Neural progenitor cell (in vitro differentiated cells): ENCODE data around the gene RARG. TPM values are rescaled to one million over a fixed set of nuclear protein-coding genes. Genes with fewer than 3 reads are reported as not detected.

Source experiments
- DNase-seq: peaks from one replicate; pipeline ENCODE4 v3.0.0-alpha.2; 2016; ENCODE audit warnings: low spot score
- H2AFZ ChIP-seq: fragments of 200-600 bp; sonication (generic); replicated peaks from 2 replicates; pipeline ENCODE4 v1.6.1; 2016; ENCODE audit warnings: antibody characterized with exemption
- H3F3A ChIP-seq: fragments of 200-600 bp; sonication (generic); 2 replicates; pipeline ENCODE4 v1.6.1; 2016; ENCODE audit warnings: antibody characterized with exemption, low read depth
- H3K27ac ChIP-seq: fragments of 200-600 bp; sonication (generic); 2 replicates; pipeline ENCODE4 v1.5.1; 2016; ENCODE audit warnings: mild to moderate bottlenecking
- H3K27me3 ChIP-seq: fragments of 200-600 bp; sonication (generic); 2 replicates; pipeline ENCODE4 v1.6.1; 2016; ENCODE audit warnings: mild to moderate bottlenecking, moderate library complexity
- H3K36me3 ChIP-seq: fragments of 200-600 bp; sonication (generic); 2 replicates; pipeline ENCODE4 v1.5.1; 2016
- H3K4me1 ChIP-seq: fragments of 200-600 bp; sonication (generic); 2 replicates; pipeline ENCODE4 v1.6.1; 2016; ENCODE audit warnings: mixed run types
- H3K4me2 ChIP-seq: fragments of 200-600 bp; sonication (generic); 2 replicates; pipeline ENCODE4 v1.6.1; 2016
- H3K4me3 ChIP-seq: fragments of 200-600 bp; sonication (generic); 2 replicates; pipeline ENCODE4 v1.5.1; 2016
- H3K79me2 ChIP-seq: fragments of 200-600 bp; sonication (generic); 2 replicates; pipeline ENCODE4 v1.6.1; 2016; ENCODE audit warnings: low read depth
- H3K9ac ChIP-seq: fragments of 200-600 bp; sonication (generic); 2 replicates; pipeline ENCODE4 v1.6.1; 2016
- H3K9me3 ChIP-seq: fragments of 200-600 bp; sonication (generic); 2 replicates; pipeline ENCODE4 v1.5.1; 2016; ENCODE audit warnings: low read depth
- H4K20me1 ChIP-seq: fragments of 200-600 bp; sonication (generic); 2 replicates; pipeline ENCODE4 v1.6.1; 2016; ENCODE audit warnings: low read depth
- H3K27ac Mint-ChIP-seq: 3 replicates; pipeline ENCODE4 v1.8.0; 2021; ENCODE audit warnings: mixed read lengths
- H3K27me3 Mint-ChIP-seq: 2 replicates; pipeline ENCODE4 v1.8.0; 2022; ENCODE audit warnings: low read depth, mild to moderate bottlenecking, inconsistent platforms, moderate library complexity, mixed read lengths; ENCODE audit not compliant: insufficient read depth
- H3K36me3 Mint-ChIP-seq: 3 replicates; pipeline ENCODE4 v1.8.0; 2021; ENCODE audit warnings: mixed read lengths
- H3K4me1 Mint-ChIP-seq: 3 replicates; pipeline ENCODE4 v1.8.0; 2021; ENCODE audit warnings: mixed read lengths
- H3K4me3 Mint-ChIP-seq: 3 replicates; pipeline ENCODE4 v1.8.0; 2021; ENCODE audit warnings: mild to moderate bottlenecking, moderate library complexity, mixed read lengths
- H3K9me3 Mint-ChIP-seq: 3 replicates; pipeline ENCODE4 v1.8.0; 2020; ENCODE audit warnings: mixed read lengths
- EZH2 ChIP-seq: fragments of 200-600 bp; sonication (generic); IDR thresholded peaks from 2 replicates; pipeline ENCODE4 v1.6.1; 2017; ENCODE audit warnings: antibody characterized with exemption, mild to moderate bottlenecking, moderate library complexity
- EZH2phosphoT487 ChIP-seq: fragments of 200-600 bp; sonication (generic); IDR thresholded peaks from 2 replicates; pipeline ENCODE4 v1.6.1; 2017; ENCODE audit warnings: antibody characterized with exemption
- total RNA-seq: library from RNA; depleted of rRNA; stranded (reverse); fragments of >200 nt; gene quantifications from 2 replicates; pipeline ENCODE4 v1.2.3, GENCODE V29; 2015; ENCODE audit warnings: low replicate concordance
- TF ChIP-seq, protein P1 (sequence below): fragments of 200-600 bp; sonication (generic); IDR thresholded peaks from 2 replicates; pipeline ENCODE4 v1.5.1; 2017; ENCODE audit warnings: antibody characterized with exemption, mild to moderate bottlenecking

RARG gene
- total RNA-seq, 1 donor from 2014 or later, result 17.0 TPM

DNA sequence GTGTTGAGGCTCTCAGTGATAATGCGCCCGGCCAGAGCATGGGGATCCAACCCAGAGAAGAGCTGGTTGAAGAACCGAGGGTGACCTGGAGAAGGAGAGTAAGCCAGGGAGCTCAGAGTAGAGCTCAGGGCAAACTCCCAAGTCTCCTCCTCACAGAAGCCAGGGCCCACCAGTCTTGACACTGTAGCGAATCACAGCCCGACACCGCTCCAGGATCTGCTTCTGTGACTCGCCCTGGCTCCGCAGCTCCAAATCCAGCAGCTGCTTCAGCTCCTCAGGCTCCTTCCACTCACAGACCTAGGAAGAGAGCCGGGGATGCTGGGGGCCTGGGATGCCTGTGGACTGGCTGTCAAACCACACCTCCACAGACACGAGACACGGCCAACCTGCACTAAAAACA, 59.7 kb downstream of the RARG start:
- Histone ChIP-seq H4K20me1 (peaks cover 9% of the 10 kb centered on the region), H3K9ac (no peak overlapping the region), H3K4me1 (peaks cover 12% of the 10 kb centered on the region), H3K27ac (no peak overlapping the region), H3K9me3 (no peaks in the 10 kb centered on the region), H3K4me3 (no peak overlapping the region), H3K27me3 (peaks cover 46% of the 10 kb centered on the region), H3F3A (peaks cover 18% of the 10 kb centered on the region), H3K79me2 (no peaks in the 10 kb centered on the region), H3K36me3 (no peaks in the 10 kb centered on the region), H2AFZ (no peak overlapping the region), H3K4me2 (no peak overlapping the region)
- H3K4me3 Mint-ChIP-seq, result no peak overlapping the region
- TF ChIP-seq EZH2 (no peak), EZH2phosphoT487 (no peak)
- H3K27ac Mint-ChIP-seq, result no peak overlapping the region
- peaks cover 4% of the 10 kb centered on the region for H3K36me3 Mint-ChIP-seq
- no peak for DNase-seq
- no peaks in the 10 kb centered on the region for H3K9me3 Mint-ChIP-seq
- H3K27me3 Mint-ChIP-seq, result peaks cover 6% of the 10 kb centered on the region
- H3K4me1 Mint-ChIP-seq, result peaks cover 15% of the 10 kb centered on the region

DNA sequence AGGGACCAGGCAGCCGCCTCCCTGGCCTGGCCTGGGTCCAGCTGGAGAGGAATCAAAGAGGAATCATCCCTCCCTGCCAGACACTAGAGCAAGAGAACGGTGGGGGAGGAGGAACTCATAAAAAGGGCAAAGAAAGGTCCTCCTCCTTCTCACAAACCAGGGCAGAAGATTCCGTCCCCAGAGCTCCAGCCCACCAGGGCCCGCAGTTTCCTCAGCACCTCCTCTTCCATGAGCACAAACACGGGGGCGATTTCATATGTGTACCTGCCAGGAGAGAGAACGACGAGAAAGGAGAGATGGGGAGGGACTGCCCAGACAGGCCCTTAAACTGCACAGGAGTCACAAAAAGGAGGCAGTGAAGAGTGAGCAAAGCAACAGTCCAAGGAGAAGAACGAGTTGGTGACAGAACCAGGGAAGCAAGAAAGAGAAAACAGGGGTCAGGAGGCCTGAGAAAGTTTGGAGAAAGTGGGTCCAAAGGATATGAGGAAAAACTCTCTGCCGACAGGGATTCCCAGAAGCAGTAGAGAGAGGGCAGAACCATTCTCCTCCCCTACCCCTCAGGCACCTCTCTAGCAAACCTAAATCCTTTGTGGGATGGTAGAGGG, 60.2 kb downstream of the RARG start:
- H3K9me3 ChIP-seq, result no peaks in the 10 kb centered on the region
- Mint-ChIP-seq H3K36me3 (peaks cover 4% of the 10 kb centered on the region), H3K4me1 (peaks cover 13% of the 10 kb centered on the region), H3K27ac (no peak overlapping the region), H3K4me3 (no peak overlapping the region), H3K27me3 (peaks cover 6% of the 10 kb centered on the region), H3K9me3 (no peaks in the 10 kb centered on the region)
- H3K27ac ChIP-seq, result no peak overlapping the region
- peaks cover 41% of the 10 kb centered on the region for H3K27me3 ChIP-seq
- no peak overlapping the region for H3K4me2 ChIP-seq
- H3K4me3 ChIP-seq, result no peak overlapping the region
- no peak for TF ChIP-seq EZH2
- TF ChIP-seq EZH2phosphoT487, result no peak
- TF ChIP-seq, protein P1, sequence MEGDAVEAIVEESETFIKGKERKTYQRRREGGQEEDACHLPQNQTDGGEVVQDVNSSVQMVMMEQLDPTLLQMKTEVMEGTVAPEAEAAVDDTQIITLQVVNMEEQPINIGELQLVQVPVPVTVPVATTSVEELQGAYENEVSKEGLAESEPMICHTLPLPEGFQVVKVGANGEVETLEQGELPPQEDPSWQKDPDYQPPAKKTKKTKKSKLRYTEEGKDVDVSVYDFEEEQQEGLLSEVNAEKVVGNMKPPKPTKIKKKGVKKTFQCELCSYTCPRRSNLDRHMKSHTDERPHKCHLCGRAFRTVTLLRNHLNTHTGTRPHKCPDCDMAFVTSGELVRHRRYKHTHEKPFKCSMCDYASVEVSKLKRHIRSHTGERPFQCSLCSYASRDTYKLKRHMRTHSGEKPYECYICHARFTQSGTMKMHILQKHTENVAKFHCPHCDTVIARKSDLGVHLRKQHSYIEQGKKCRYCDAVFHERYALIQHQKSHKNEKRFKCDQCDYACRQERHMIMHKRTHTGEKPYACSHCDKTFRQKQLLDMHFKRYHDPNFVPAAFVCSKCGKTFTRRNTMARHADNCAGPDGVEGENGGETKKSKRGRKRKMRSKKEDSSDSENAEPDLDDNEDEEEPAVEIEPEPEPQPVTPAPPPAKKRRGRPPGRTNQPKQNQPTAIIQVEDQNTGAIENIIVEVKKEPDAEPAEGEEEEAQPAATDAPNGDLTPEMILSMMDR, result no peak
- H3K36me3 ChIP-seq, result no peaks in the 10 kb centered on the region
- H3K79me2 ChIP-seq, result no peaks in the 10 kb centered on the region
- H4K20me1 ChIP-seq, result peaks cover 9% of the 10 kb centered on the region
- no peak overlapping the region for H3K9ac ChIP-seq
- no peak overlapping the region for H2AFZ ChIP-seq
- peaks cover 18% of the 10 kb centered on the region for H3F3A ChIP-seq
- H3K4me1 ChIP-seq, result peaks cover 12% of the 10 kb centered on the region
- no peak for DNase-seq

DNA sequence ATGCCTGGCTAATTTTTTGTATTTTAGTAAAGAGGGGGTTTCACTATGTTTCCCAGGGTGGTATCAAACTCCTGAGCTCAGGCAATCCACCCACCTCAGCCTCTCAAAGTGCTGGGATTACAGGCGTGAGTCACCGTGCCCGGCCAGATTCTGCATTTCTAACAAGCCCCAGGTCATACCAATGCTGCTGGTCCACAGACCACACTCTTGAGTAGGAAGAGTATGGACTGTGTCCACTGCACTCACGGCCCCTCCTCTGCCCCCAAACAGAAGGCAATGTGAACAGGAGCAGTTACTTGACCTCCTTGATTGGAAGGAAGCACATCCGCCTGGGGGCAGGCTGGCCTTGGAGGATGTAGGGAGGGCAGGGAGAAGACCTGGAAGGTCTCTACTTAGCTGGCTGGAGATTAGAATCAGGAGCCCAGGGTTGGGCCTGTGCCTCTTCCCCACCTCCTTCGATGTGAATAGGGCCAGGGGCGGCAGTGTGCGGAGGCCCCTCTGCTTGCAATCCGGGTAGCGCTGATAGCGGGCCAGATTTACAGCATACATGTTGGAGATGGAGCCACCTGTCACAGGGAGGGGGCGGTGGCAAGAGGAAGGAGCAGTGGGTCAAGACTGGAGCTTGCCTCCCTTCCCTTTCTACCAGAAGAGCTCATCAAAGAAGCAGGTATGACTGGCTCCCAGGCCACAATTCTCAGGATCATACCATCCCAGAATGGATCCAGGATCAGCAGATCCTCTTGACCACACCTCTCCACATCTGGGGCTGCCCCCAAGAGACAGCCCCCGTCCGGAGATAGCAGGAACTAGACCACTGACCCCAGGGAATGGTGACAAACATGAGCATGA, 60.9 kb downstream of the RARG start:
- no peak for DNase-seq
- Mint-ChIP-seq H3K27me3 (peaks cover 6% of the 10 kb centered on the region), H3K9me3 (no peaks in the 10 kb centered on the region), H3K36me3 (peaks cover 4% of the 10 kb centered on the region), H3K4me3 (no peak overlapping the region), H3K27ac (no peak overlapping the region), H3K4me1 (peaks cover 13% of the 10 kb centered on the region)
- H3K4me2 ChIP-seq, result no peak overlapping the region
- no peaks in the 10 kb centered on the region for H3K36me3 ChIP-seq
- peaks cover 9% of the 10 kb centered on the region for H4K20me1 ChIP-seq
- H3K4me1 ChIP-seq, result peaks cover 12% of the 10 kb centered on the region
- H3K9me3 ChIP-seq, result no peaks in the 10 kb centered on the region
- no peak overlapping the region for H3K4me3 ChIP-seq
- H3K27me3 ChIP-seq, result peaks cover 33% of the 10 kb centered on the region
- peaks cover 18% of the 10 kb centered on the region for H3F3A ChIP-seq
- H3K27ac ChIP-seq, result no peak overlapping the region
- H2AFZ ChIP-seq, result no peak overlapping the region
- H3K9ac ChIP-seq, result no peak overlapping the region
- TF ChIP-seq EZH2phosphoT487 (no peak), EZH2 (no peak)
- TF ChIP-seq, protein P1, result no peak
- no peaks in the 10 kb centered on the region for H3K79me2 ChIP-seq

DNA sequence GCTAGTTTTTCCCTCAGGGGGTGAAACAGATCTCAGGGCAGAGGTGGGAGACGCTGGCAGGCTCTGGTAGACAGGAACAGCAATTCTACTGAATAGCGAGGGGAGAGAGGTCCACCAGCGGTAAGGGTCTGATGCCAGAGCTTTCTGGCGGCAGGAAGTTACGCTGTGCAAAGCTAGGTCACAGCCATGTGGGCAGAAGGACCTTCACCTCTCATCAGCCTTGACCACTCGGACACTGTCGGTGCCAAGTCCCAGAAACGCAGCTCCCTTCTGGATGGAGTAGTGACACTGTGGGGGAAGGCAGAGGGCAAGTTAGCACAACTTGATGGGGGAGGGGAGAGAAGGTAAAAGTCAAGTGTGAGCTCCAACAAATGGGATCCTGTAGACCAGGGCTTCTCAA, 61.8 kb downstream of the RARG start:
- Histone ChIP-seq H3K27ac (no peak overlapping the region), H3K9ac (no peak overlapping the region), H3K9me3 (no peaks in the 10 kb centered on the region), H3K4me2 (no peak overlapping the region), H3F3A (peaks cover 10% of the 10 kb centered on the region), H3K4me1 (peaks cover 6% of the 10 kb centered on the region), H3K79me2 (no peaks in the 10 kb centered on the region), H2AFZ (no peak overlapping the region), H3K4me3 (no peak overlapping the region), H4K20me1 (peaks cover 8% of the 10 kb centered on the region), H3K36me3 (no peaks in the 10 kb centered on the region), H3K27me3 (peaks cover 26% of the 10 kb centered on the region)
- no peaks in the 10 kb centered on the region for H3K9me3 Mint-ChIP-seq
- no peak overlapping the region for H3K4me3 Mint-ChIP-seq
- TF ChIP-seq, protein P1, result no peak
- TF ChIP-seq EZH2phosphoT487 (no peak), EZH2 (no peak)
- no peak overlapping the region for H3K27ac Mint-ChIP-seq
- H3K36me3 Mint-ChIP-seq, result peaks cover 3% of the 10 kb centered on the region
- peaks cover 6% of the 10 kb centered on the region for H3K27me3 Mint-ChIP-seq
- no peak for DNase-seq
- peaks cover 6% of the 10 kb centered on the region for H3K4me1 Mint-ChIP-seq
